Keratinocyte (primary cell): Measurements from ENCODE around the gene EPB41L2. TPM values are rescaled to one million over a fixed set of nuclear protein-coding genes. Genes with fewer than 3 reads are reported as not detected.

ENCODE experiments used
- DNase-seq: peaks from one replicate; pipeline ENCODE4 v3.0.0-alpha.2; 2011; ENCODE audit warnings: low read depth, missing footprints, low spot score
- FAIRE-seq: peaks from 2 replicates; lab custom pipeline; 2011; peaks lifted over from hg19 to GRCh38; lab: Jason Lieb, UNC
- H2AFZ ChIP-seq: 2 replicates; pipeline ENCODE4 v1.6.0; 2012; ENCODE audit warnings: low read length, control low read depth, inconsistent platforms; ENCODE audit not compliant: control insufficient read depth
- H3K27ac ChIP-seq: 2 replicates; pipeline ENCODE4 v1.5.1; 2011; ENCODE audit warnings: low read length; ENCODE audit not compliant: control insufficient read depth, insufficient read depth
- H3K27me3 ChIP-seq: 3 replicates; pipeline ENCODE4 v1.6.0; 2011; ENCODE audit warnings: low read length; ENCODE audit not compliant: control insufficient read depth, insufficient read depth; ENCODE audit errors: extremely low read depth
- H3K36me3 ChIP-seq, 2 experiments: 2 replicates in 1 of 2; 3 replicates in 1 of 2; pipeline ENCODE4 v1.5.1; 2011; ENCODE audit warnings: low read length in 2 of 2, mild to moderate bottlenecking in 1 of 2; ENCODE audit not compliant: control insufficient read depth in 2 of 2, insufficient read depth in 2 of 2; ENCODE audit errors: extremely low read depth in 1 of 2
- H3K4me1 ChIP-seq: 3 replicates; pipeline ENCODE4 v1.5.1; 2011; ENCODE audit warnings: low read length; ENCODE audit not compliant: control insufficient read depth, insufficient read depth; ENCODE audit errors: extremely low read depth
- H3K4me2 ChIP-seq: 3 replicates; pipeline ENCODE4 v1.6.0; 2011; ENCODE audit warnings: low read depth, low read length; ENCODE audit not compliant: control insufficient read depth, insufficient read depth; ENCODE audit errors: extremely low read depth
- H3K4me3 ChIP-seq, 3 experiments: fragments of 200-600 bp in 1 of 3; sonication (generic) in 1 of 3; 2 replicates in 2 of 3; 3 replicates in 1 of 3; pipeline ENCODE4 v1.5.1; 2011 to 2016; ENCODE audit warnings: low read length in 3 of 3, mild to moderate bottlenecking in 3 of 3, control low read depth in 2 of 3, inconsistent platforms in 1 of 3, low read depth in 1 of 3, mixed read lengths in 1 of 3, mixed run types in 1 of 3, moderate library complexity in 1 of 3; ENCODE audit not compliant: control insufficient read depth in 2 of 3, insufficient read depth in 2 of 3; ENCODE audit errors: extremely low read depth in 1 of 3
- H3K79me2 ChIP-seq: 2 replicates; pipeline ENCODE4 v1.6.0; 2012; ENCODE audit warnings: low read length; ENCODE audit not compliant: control insufficient read depth, insufficient read depth
- H3K9ac ChIP-seq: 3 replicates; pipeline ENCODE4 v1.6.0; 2011; ENCODE audit warnings: low read length; ENCODE audit not compliant: control insufficient read depth, insufficient read depth; ENCODE audit errors: extremely low read depth
- H3K9me1 ChIP-seq: 3 replicates; pipeline ENCODE4 v1.6.0; 2011; ENCODE audit warnings: low read length; ENCODE audit not compliant: control insufficient read depth, insufficient read depth; ENCODE audit errors: extremely low read depth
- H3K9me3 ChIP-seq: 2 replicates; pipeline ENCODE4 v1.5.1; 2012; ENCODE audit warnings: low read depth, low read length; ENCODE audit not compliant: control insufficient read depth
- H4K20me1 ChIP-seq: 3 replicates; pipeline ENCODE4 v1.6.0; 2011; ENCODE audit warnings: low read length; ENCODE audit not compliant: control insufficient read depth, insufficient read depth; ENCODE audit errors: extremely low read depth
- CTCF ChIP-seq, 3 experiments: IDR thresholded peaks in 1 of 3; conservative IDR thresholded peaks in 1 of 3; optimal IDR thresholded peaks in 1 of 3; 2 replicates in 2 of 3; 3 replicates in 1 of 3; pipeline versions ENCODE3 to v1.5.1; 2011; ENCODE audit warnings: low read length in 3 of 3, mild to moderate bottlenecking in 3 of 3, moderate library complexity in 2 of 3, control low read depth in 1 of 3, inconsistent platforms in 1 of 3; ENCODE audit not compliant: insufficient read depth in 2 of 3; ENCODE audit errors: extremely low read depth in 1 of 3
- EZH2 ChIP-seq: IDR thresholded peaks from one replicate; pipeline ENCODE4 v1.6.1; 2012; ENCODE audit warnings: inconsistent platforms, mild to moderate bottlenecking, low read length, moderate library complexity
- dilution Hi-C: fragments of 300-500 bp; cut with MboI; formaldehyde crosslinking; loops from one replicate; pipeline ENCODE4 v1.7.0; 2020; ENCODE audit warnings: low sequenced_read_pairs; ENCODE audit not compliant: extremely low pct_ligation_motif_present
- polyA plus RNA-seq, 5 experiments: library from polyadenylated mRNA; depleted of rRNA in 3 of 5; stranded (reverse) in 3 of 5; stranded (forward) in 1 of 5; unstranded in 1 of 5; fragments of >200 nt; gene quantifications; 1 replicate in 1 of 5; 2 replicates in 3 of 5; 3 replicates in 1 of 5; pipeline versions ENCODE4 v1.2.1 to v1.2.3, GENCODE V29; 2011 to 2012; ENCODE audit warnings: missing spikeins in 2 of 5, low read depth in 1 of 5, low replicate concordance in 1 of 5

The EPB41L2 gene
- polyA plus RNA-seq, 1 donor (not counting 4 experiments of a cell fraction or from before 2014, with no cell fraction given): 22.0 TPM

- no peaks in the 10 kb centered on the region for H3K79me2 ChIP-seq
Measured at GRCh38 chr6:130852844-130853554, 210.0 kb downstream of the EPB41L2 start.

GRCh38 chr6:130851026-130851425 lies 212.0 kb downstream of the EPB41L2 start:
- no peak for FAIRE-seq
- TF ChIP-seq CTCF (optimal IDR thresholded peaks at IDR 0.05 in 1 of 3, IDR thresholded peaks at IDR 0.05 in 1 of 3, conservative IDR thresholded peaks at IDR 0.05 in 1 of 3; ENCODE audit: extremely low read depth in 1 of 3, insufficient read depth in 2 of 3, low read length in 3 of 3): no peak

More at GRCh38 chr6:130852844-130853554, 210.0 kb downstream of the EPB41L2 start:
- Histone ChIP-seq H3K9me3 (no peaks in the 10 kb centered on the region), H3K27ac (no peak overlapping the region), H3K4me2 (no peak overlapping the region), H4K20me1 (no peaks in the 10 kb centered on the region), H3K9ac (no peak overlapping the region), H3K36me3 (no peaks in the 10 kb centered on the region), H2AFZ (no peak overlapping the region), H3K9me1 (no peaks in the 10 kb centered on the region), H3K27me3 (no peaks in the 10 kb centered on the region), H3K4me3 (no peak overlapping the region), H3K4me1 (peaks cover 5% of the 10 kb centered on the region)
- dilution Hi-C loops: no loop called here
- no peak for DNase-seq
- TF ChIP-seq EZH2: no peak
- no peak for TF ChIP-seq CTCF (optimal IDR thresholded peaks at IDR 0.05 in 1 of 3, IDR thresholded peaks at IDR 0.05 in 1 of 3, conservative IDR thresholded peaks at IDR 0.05 in 1 of 3; ENCODE audit: extremely low read depth in 1 of 3, insufficient read depth in 2 of 3, low read length in 3 of 3)
- no peak for FAIRE-seq

More at GRCh38 chr6:130851026-130851425, 212.0 kb downstream of the EPB41L2 start:
- Histone ChIP-seq H3K4me3 (no peak overlapping the region), H3K27ac (no peak overlapping the region), H3K4me1 (no peaks in the 10 kb centered on the region), H3K9me3 (no peaks in the 10 kb centered on the region), H3K9me1 (no peaks in the 10 kb centered on the region), H3K9ac (no peak overlapping the region), H2AFZ (no peak overlapping the region), H3K36me3 (no peaks in the 10 kb centered on the region), H3K79me2 (no peaks in the 10 kb centered on the region), H4K20me1 (no peaks in the 10 kb centered on the region), H3K4me2 (no peak overlapping the region), H3K27me3 (no peaks in the 10 kb centered on the region)
- DNase-seq: no peak
- dilution Hi-C loops: no loop called here
